Activated CD8-positive, alpha-beta memory T cell treated with anti-CD3 and anti-CD28 coated beads, Interleukin-2, amount 50 U/mL, for 1 hour (primary cell): Measurements from ENCODE around the gene FANK1.
"Not testable (repeated sequence)": the region's sequence is repeated elsewhere in the genome, so short reads cannot be mapped to it uniquely, and the experiment has no call there.

Experiments used
- DNase-seq: peaks from one replicate; pipeline ENCODE4 v3.0.0-alpha.2; 2020; ENCODE audit errors: extremely low read depth

FANK1 gene

GRCh38 chr10:125928928-125929585, 32.7 kb downstream of the FANK1 start:
- no peak for DNase-seq

- DNase-seq = no peak
Measured at GRCh38 chr10:125929618-125930017, 33.3 kb downstream of the FANK1 start.

GRCh38 chr10:125933693-125934092, 37.3 kb downstream of the FANK1 start:
- DNase-seq = no peak

- DNase-seq = no peak
Measured at GRCh38 chr10:125936331-125936730, 40.0 kb downstream of the FANK1 start.

GRCh38 chr10:125940515-125940914, 44.2 kb downstream of the FANK1 start:
- DNase-seq = no peak

- DNase-seq = no peak
Measured at GRCh38 chr10:125951290-125951689, 54.9 kb downstream of the FANK1 start.

- no peak for DNase-seq
Measured at GRCh38 chr10:125953778-125954385, 57.5 kb downstream of the FANK1 start.

GRCh38 chr10:125955766-125956165, 59.4 kb downstream of the FANK1 start:
- no peak for DNase-seq

- DNase-seq = no peak
Measured at GRCh38 chr10:125961743-125962142, 65.4 kb downstream of the FANK1 start.

- DNase-seq = no peak
Measured at GRCh38 chr10:125962200-125962599, 65.8 kb downstream of the FANK1 start.

GRCh38 chr10:125964558-125964957, 68.2 kb downstream of the FANK1 start:
- no peak for DNase-seq

GRCh38 chr10:125967533-125967932, 71.2 kb downstream of the FANK1 start:
- DNase-seq = no peak

- not testable (repeated sequence) for DNase-seq
Measured at GRCh38 chr10:125970077-125970630, 73.8 kb downstream of the FANK1 start.

GRCh38 chr10:125976960-125977605, 80.7 kb downstream of the FANK1 start:
- no peak for DNase-seq

- no peak for DNase-seq
Measured at GRCh38 chr10:125979976-125980375, 83.6 kb downstream of the FANK1 start.

GRCh38 chr10:125980521-125981035, 84.2 kb downstream of the FANK1 start:
- no peak for DNase-seq

GRCh38 chr10:125982260-125982948, 86.0 kb downstream of the FANK1 start:
- DNase-seq = no peak

GRCh38 chr10:125983161-125983560, 86.8 kb downstream of the FANK1 start:
- DNase-seq = no peak

GRCh38 chr10:125983656-125984055, 87.3 kb downstream of the FANK1 start:
- no peak for DNase-seq

- DNase-seq = no peak
Measured at GRCh38 chr10:125984346-125984745, 88.0 kb downstream of the FANK1 start.

- no peak for DNase-seq
Measured at GRCh38 chr10:125984865-125985495, 88.6 kb downstream of the FANK1 start.
